GM10248 (cell line): ENCODE results near the gene MCTP1.

Experiments used
- CTCF ChIA-PET: fragments of 300-600 bp; sonication (Branson Sonifier 250); formaldehyde crosslinking; extraction: SDS; loops from one replicate; lab custom pipeline; 2021; ENCODE audit warnings: antibody characterized with exemption; lab: Yijun Ruan, JAX
- POLR2A ChIA-PET: fragments of 350-650 bp; sonication (Branson Sonifier 250); formaldehyde crosslinking; extraction: SDS; loops from one replicate; lab custom pipeline; 2020; ENCODE audit warnings: antibody characterized with exemption; lab: Yijun Ruan, JAX
- DNase-seq: peaks from one replicate; pipeline ENCODE4 v3.0.0; 2012; ENCODE audit errors: extremely low spot score
- CTCF ChIP-seq: IDR thresholded peaks from 2 replicates; pipeline ENCODE4 v1.5.1; 2012; ENCODE audit warnings: mild to moderate bottlenecking, low read depth; ENCODE audit errors: extremely low read depth, missing control alignments, control extremely low read depth

MCTP1 gene

GRCh38 chr5:95113489-95113888, 171.4 kb downstream of the MCTP1 start:
- no peak for DNase-seq
- TF ChIP-seq CTCF = no peak
- ChIA-PET CTCF (interaction anchor here (0.8 to 1.8 kb wide), 2 partner anchors 9 to 12 kb away, joined by 3 to 5 read pairs; no protein-coding TSS in a partner anchor), POLR2A (no interaction called here)

- TF ChIP-seq CTCF = no peak
- DNase-seq = no peak
- CTCF ChIA-PET = interaction anchor here (0.9 to 2.0 kb wide), 5 partner anchors 9 to 32 kb away, joined by 3 to 9 read pairs (median 3); no protein-coding TSS in a partner anchor
These were observed 173.8 kb downstream of the MCTP1 start for GRCh38 chr5:95111141-95111540.

GRCh38 chr5:95110118-95110517, 174.8 kb downstream of the MCTP1 start:
- ChIA-PET POLR2A (no interaction called here), CTCF (interaction anchor here (0.9 to 2.0 kb wide), 3 partner anchors 8 to 14 kb away, joined by 3 to 9 read pairs (median 4); no protein-coding TSS in a partner anchor)
- no peak for TF ChIP-seq CTCF
- no peak for DNase-seq

More at GRCh38 chr5:95111141-95111540, 173.8 kb downstream of the MCTP1 start:
- POLR2A ChIA-PET = no interaction called here

GRCh38 chr5:95107138-95107537, 177.8 kb downstream of the MCTP1 start:
- no peak for DNase-seq
- no peak for TF ChIP-seq CTCF
- ChIA-PET CTCF (interaction anchor here (0.9 kb wide), 1 partner anchor 52 kb away, joined by 3 read pairs; no protein-coding TSS in a partner anchor), POLR2A (no interaction called here)

GRCh38 chr5:95105638-95106037, 179.3 kb downstream of the MCTP1 start:
- DNase-seq = no peak
- POLR2A ChIA-PET = no interaction called here
- no peak for TF ChIP-seq CTCF
- CTCF ChIA-PET = interaction anchor here (2.0 kb wide), 1 partner anchor 9 kb away, joined by 5 read pairs; no protein-coding TSS in a partner anchor

- DNase-seq = peak; percentile 31
- POLR2A ChIA-PET = interaction anchor here (0.5 kb wide), 1 partner anchor 1559 kb away, joined by 4 read pairs; no protein-coding TSS in a partner anchor
- no peak for TF ChIP-seq CTCF
- CTCF ChIA-PET = interaction anchor here (1.2 to 1.5 kb wide), 3 partner anchors 8 to 15 kb away, joined by 3 to 4 read pairs (median 4); no protein-coding TSS in a partner anchor
These were observed 182.2 kb downstream of the MCTP1 start for GRCh38 chr5:95102687-95103086.

- TF ChIP-seq CTCF = no peak
- POLR2A ChIA-PET = interaction anchor here (0.5 kb wide), 1 partner anchor 1559 kb away, joined by 4 read pairs; no protein-coding TSS in a partner anchor
- no peak for DNase-seq
- CTCF ChIA-PET = interaction anchor here (0.7 to 1.5 kb wide), 5 partner anchors 8 to 60 kb away, joined by 3 to 4 read pairs (median 3); no protein-coding TSS in a partner anchor
These were observed 182.8 kb downstream of the MCTP1 start for GRCh38 chr5:95102080-95102479.
